ENCODE results near the gene SFXN5. TPM values are rescaled to one million over a fixed set of nuclear protein-coding genes. Genes with fewer than 3 reads are reported as not detected.
A peak's percentile ranks its signal among the peaks of the same experiment; 100 is the strongest.

The SFXN5 gene
- polyA plus RNA-seq, 3 donors, result 5.9 to 28.6 (median 9.5) TPM

DNA sequence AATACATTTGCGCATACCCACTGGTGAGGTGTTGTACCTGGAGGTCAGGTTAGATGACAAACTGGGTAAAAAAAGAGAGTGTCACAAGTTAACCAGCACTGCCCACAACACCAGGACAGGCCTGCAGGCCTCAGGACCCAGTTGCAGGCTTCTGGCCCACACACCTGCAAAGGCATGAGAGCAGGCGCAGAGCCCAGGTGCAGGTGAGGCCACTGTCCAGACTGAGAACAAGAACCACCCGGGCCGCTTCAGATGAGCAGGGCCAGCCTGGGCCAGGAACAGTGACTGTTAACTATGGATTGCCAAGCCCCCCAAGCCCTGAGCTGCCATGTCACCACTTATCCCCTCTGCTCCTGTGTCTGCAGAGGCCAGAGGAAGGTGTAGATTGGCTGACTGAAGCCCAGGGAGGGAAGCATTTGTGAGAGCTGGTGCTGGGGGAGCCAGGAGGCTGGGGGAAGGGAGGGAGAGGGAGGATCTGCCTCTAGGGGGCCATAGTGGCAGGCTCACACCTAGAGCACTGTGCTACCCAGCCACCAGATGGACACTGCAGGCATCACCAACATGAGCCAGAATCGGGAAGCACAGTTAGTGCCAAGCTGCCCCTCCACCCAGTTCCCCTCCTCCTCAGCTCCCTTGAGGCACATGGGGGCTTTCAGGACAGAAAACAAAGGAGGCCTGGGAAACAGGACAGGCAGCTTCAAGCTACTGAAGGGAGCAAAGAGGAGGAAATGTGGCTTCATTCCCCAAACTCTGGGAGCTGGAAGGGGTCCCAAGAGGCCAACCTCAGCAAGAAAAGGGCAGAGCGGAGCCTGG, 35.4 kb downstream of the SFXN5 start:
- no peaks in the 10 kb centered on the region for H3K27me3 ChIP-seq (ENCODE audit: control insufficient read depth in 2 of 2, insufficient read depth in 2 of 2, low read length in 2 of 2)
- peak in 2 of 3 donors; percentile 11 to 22 for DNase-seq
- peaks cover 9% of the 10 kb centered on the region for H3K79me2 ChIP-seq (ENCODE audit: insufficient read depth, low read length)
- H3K4me1 ChIP-seq (ENCODE audit: control insufficient read depth in 1 of 2, insufficient read depth in 2 of 2, low read length in 2 of 2), result peaks cover 60 to 64% of the 10 kb centered on the region in 2 donors
- peaks cover 22 to 31% of the 10 kb centered on the region in 2 donors for H3K36me3 ChIP-seq (replicated peaks in 1 of 2; ENCODE audit: control insufficient read depth in 1 of 2, insufficient read depth in 2 of 2, low read length in 2 of 2)
- no peak overlapping the region for H3K4me3 ChIP-seq (replicated peaks in 1 of 3; ENCODE audit: low read depth in 2 of 3, low read length in 3 of 3)
- Mint-ChIP-seq H3K27ac (peak overlapping the region; percentile 85 to 98 (median 95)), H3K4me3 (no peak overlapping the region), H3K4me1 (peaks cover 64% of the 10 kb centered on the region), H3K9me3 (peaks cover 0 to 4% (median 2%) of the 10 kb centered on the region in 7 donors), H3K27me3 (ENCODE audit: low read depth in 3 of 3) (peaks cover 0 to 5% (median 0%) of the 10 kb centered on the region in 3 donors), H3K36me3 (peaks cover 25 to 42% of the 10 kb centered on the region in 2 donors)
- no peak overlapping the region for H2AFZ ChIP-seq (ENCODE audit: insufficient read depth, low read depth, low read length, poor library complexity, severe bottlenecking)
- H3K4me2 ChIP-seq (replicated peaks; ENCODE audit: extremely low read depth, low read length, poor library complexity, severe bottlenecking), result peak overlapping the region; percentile 2
- no peaks in the 10 kb centered on the region for H3K9me3 ChIP-seq (replicated peaks in 1 of 2; ENCODE audit: control insufficient read depth in 1 of 2, insufficient read depth in 1 of 2, low read length in 2 of 2)
- intact Hi-C loops (cut with micrococcal nuclease), result no loop called here
- no peaks in the 10 kb centered on the region for H4K20me1 ChIP-seq (ENCODE audit: insufficient read depth, low read length)
- peak overlapping the region; percentile 89 to 92 for H3K27ac ChIP-seq (ENCODE audit: low read depth in 1 of 2, low read length in 2 of 2)
- H3K9ac ChIP-seq (ENCODE audit: insufficient read depth, low read length, poor library complexity, severe bottlenecking), result peak overlapping the region; percentile 31
- WGBS (ENCODE audit: insufficient coverage), result 100% methylated on average over 2 of the region's 6 CpGs
- TF ChIP-seq, protein P1, sequence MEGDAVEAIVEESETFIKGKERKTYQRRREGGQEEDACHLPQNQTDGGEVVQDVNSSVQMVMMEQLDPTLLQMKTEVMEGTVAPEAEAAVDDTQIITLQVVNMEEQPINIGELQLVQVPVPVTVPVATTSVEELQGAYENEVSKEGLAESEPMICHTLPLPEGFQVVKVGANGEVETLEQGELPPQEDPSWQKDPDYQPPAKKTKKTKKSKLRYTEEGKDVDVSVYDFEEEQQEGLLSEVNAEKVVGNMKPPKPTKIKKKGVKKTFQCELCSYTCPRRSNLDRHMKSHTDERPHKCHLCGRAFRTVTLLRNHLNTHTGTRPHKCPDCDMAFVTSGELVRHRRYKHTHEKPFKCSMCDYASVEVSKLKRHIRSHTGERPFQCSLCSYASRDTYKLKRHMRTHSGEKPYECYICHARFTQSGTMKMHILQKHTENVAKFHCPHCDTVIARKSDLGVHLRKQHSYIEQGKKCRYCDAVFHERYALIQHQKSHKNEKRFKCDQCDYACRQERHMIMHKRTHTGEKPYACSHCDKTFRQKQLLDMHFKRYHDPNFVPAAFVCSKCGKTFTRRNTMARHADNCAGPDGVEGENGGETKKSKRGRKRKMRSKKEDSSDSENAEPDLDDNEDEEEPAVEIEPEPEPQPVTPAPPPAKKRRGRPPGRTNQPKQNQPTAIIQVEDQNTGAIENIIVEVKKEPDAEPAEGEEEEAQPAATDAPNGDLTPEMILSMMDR (IDR thresholded peaks at IDR 0.05), result no peak

DNA sequence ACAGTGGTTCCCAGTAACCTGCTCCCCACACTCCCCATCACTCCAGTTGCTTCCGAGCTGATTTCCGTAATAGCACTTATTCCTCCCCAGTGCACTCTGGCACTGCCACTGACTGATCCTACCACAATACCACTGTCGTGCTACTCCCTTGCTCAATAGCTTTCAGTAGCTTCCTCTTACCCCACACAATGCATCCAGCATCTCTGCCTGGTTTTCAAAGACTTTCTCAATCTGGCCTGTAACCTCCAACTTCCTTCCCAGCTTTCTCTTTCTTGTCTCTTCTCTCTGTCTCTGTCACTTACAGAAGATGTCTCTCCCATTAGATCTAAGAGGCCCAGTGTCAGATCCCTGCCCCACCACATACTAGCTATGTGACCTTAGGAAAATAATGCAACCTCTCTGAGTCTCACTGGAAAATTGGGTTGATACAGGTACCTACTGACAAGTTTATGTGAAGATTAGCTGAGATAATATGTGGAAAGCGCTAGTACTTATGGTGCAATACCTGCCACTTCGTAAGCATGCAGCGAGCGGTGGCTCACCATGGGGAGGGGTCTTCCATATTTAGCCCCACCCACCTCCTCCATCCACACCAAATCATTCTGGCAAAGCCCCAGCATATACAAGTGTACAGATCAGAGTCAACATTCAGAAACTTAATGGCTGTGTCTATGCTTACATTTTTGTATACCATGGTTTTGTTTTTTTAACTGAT, 36.7 kb downstream of the SFXN5 start:
- peaks cover 60 to 65% of the 10 kb centered on the region in 2 donors for H3K4me1 ChIP-seq (ENCODE audit: control insufficient read depth in 1 of 2, insufficient read depth in 2 of 2, low read length in 2 of 2)
- WGBS (ENCODE audit: insufficient coverage), result 5% methylated on average over 3 of the region's 7 CpGs
- H3K4me3 ChIP-seq (replicated peaks in 1 of 3; ENCODE audit: low read depth in 2 of 3, low read length in 3 of 3), result peak overlapping the region; percentile 5 to 59 (median 7)
- DNase-seq, result peak; percentile 86 to 95 (median 93)
- no peaks in the 10 kb centered on the region for H4K20me1 ChIP-seq (ENCODE audit: insufficient read depth, low read length)
- Mint-ChIP-seq H3K4me1 (peaks cover 68% of the 10 kb centered on the region), H3K9me3 (peaks cover 0 to 4% (median 2%) of the 10 kb centered on the region in 7 donors), H3K27me3 (ENCODE audit: low read depth in 3 of 3) (peaks cover 0 to 5% (median 0%) of the 10 kb centered on the region in 3 donors), H3K36me3 (peaks cover 22 to 40% of the 10 kb centered on the region in 2 donors), H3K4me3 (peak overlapping the region; percentile 45 to 58), H3K27ac (peak overlapping the region; percentile 85 to 98 (median 95))
- H3K27ac ChIP-seq (ENCODE audit: low read depth in 1 of 2, low read length in 2 of 2), result peak overlapping the region; percentile 89 to 92
- H3K9me3 ChIP-seq (replicated peaks in 1 of 2; ENCODE audit: control insufficient read depth in 1 of 2, insufficient read depth in 1 of 2, low read length in 2 of 2), result no peaks in the 10 kb centered on the region
- TF ChIP-seq, protein P1 (IDR thresholded peaks at IDR 0.05), result no peak
- H3K27me3 ChIP-seq (ENCODE audit: control insufficient read depth in 2 of 2, insufficient read depth in 2 of 2, low read length in 2 of 2), result no peaks in the 10 kb centered on the region
- peaks cover 11 to 18% of the 10 kb centered on the region in 2 donors for H3K36me3 ChIP-seq (replicated peaks in 1 of 2; ENCODE audit: control insufficient read depth in 1 of 2, insufficient read depth in 2 of 2, low read length in 2 of 2)
- peak overlapping the region; percentile 64 for H3K4me2 ChIP-seq (replicated peaks; ENCODE audit: extremely low read depth, low read length, poor library complexity, severe bottlenecking)
- H3K79me2 ChIP-seq (ENCODE audit: insufficient read depth, low read length), result peaks cover 9% of the 10 kb centered on the region
- intact Hi-C loops (cut with micrococcal nuclease), result loop anchor here in 1 of 2 donors (5.0 kb wide), 1 partner anchor 32 kb away; no protein-coding TSS in a partner anchor
- no peak overlapping the region for H2AFZ ChIP-seq (ENCODE audit: insufficient read depth, low read depth, low read length, poor library complexity, severe bottlenecking)
- H3K9ac ChIP-seq (ENCODE audit: insufficient read depth, low read length, poor library complexity, severe bottlenecking), result peak overlapping the region; percentile 47
